ENCODE measurements around the gene PIGO. TPM values are rescaled to one million over a fixed set of nuclear protein-coding genes. Genes with fewer than 3 reads are reported as not detected.

Gene PIGO
- total RNA-seq, 5 donors from 2014 or later (not counting 1 experiment from before 2014, with no cell fraction given): 23.0 to 32.1 (median 29.9) TPM

DNA sequence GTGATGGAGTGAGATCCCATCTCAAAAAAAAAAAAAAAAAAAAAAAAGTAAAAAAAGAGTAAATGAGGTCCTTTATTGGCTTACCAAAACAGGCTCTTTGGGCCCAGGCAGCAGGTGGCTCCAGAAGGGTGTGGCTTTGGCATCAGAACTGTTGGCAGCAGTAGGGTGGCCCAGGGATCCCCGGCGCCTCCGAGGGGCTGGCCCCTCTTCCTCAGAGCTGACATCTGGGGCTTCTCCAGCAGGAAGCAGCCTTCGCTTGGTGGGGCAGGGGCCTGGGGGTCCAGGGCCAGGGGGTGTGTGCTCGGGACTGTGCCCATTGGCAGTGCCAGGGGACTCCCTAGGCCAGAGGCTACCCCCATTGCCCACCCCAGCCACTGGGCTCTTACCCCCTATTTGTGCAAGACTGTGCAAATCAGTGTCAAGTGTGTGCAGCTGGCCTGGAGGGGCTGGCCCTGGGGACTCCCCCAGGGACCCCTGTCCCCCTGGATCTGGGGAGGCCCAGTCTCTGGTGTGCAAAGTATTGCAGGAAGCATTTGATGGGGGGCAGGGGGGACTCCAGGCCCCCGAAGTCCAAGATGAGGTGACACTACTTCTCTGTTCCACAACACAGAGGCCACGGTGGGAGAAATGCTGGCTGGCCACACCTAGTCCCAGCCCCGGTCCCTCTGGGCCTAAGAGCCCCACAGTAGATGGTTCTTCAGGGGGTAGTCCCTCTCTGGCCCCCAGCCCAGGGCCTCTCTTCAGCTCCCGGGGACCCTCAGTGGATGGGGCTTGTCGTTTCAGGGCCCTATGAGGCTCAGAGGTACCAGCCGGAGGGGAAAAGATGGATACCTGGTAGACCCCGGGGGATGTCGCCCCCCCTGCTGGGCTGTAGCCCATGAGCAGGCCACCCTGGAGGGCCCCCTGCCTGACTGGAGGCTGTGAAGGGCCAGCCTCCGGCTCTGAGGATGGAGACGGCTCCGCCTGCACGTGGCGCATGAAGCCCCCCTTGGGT, 11.2 kb upstream of the PIGO start:
- Histone ChIP-seq H3K36me3 (ENCODE audit: control insufficient read depth in 2 of 2, extremely low read depth in 1 of 2, insufficient read depth in 1 of 2, low read length in 1 of 2) (peaks cover 5 to 35% of the 10 kb centered on the region in 2 donors), H3K9me3 (no peaks in the 10 kb centered on the region), H3K4me3 (ENCODE audit: control insufficient read depth in 1 of 2, extremely low read depth in 1 of 2, low read length in 1 of 2) (no peak overlapping the region), H3K27me3 (replicated peaks in 1 of 2; ENCODE audit: control insufficient read depth in 2 of 2, extremely low read depth in 1 of 2, insufficient read depth in 2 of 2, low read length in 1 of 2) (no peaks in the 10 kb centered on the region), H3K4me1 (ENCODE audit: control insufficient read depth in 1 of 2, extremely low read depth in 1 of 2, insufficient read depth in 2 of 2, low read length in 2 of 2) (peaks cover 14 to 35% of the 10 kb centered on the region in 2 experiments), H3K27ac (ENCODE audit: low read length) (no peak overlapping the region)
- CTCF ChIA-PET: interaction anchor here in 1 of 2 donors (1.4 kb wide), 1 partner anchor 56 kb away, joined by 3 read pairs; no protein-coding TSS in a partner anchor
- no peaks in the 10 kb centered on the region for H3K27me3 Mint-ChIP-seq
- peaks cover 34 to 39% (median 35%) of the 10 kb centered on the region in 3 donors for H3K4me1 Mint-ChIP-seq
- ATAC-seq (replicated peaks in 1 of 4): no peak
- no peak for DNase-seq
- H3K36me3 Mint-ChIP-seq: peaks cover 5% of the 10 kb centered on the region
- 89% methylated on average over 13 of the region's 18 CpGs for WGBS (ENCODE audit: insufficient coverage)
- POLR2A ChIA-PET: interaction anchor here in 1 of 2 donors (0.6 kb wide), 1 partner anchor 52 kb away, joined by 14 read pairs; no protein-coding TSS in a partner anchor
- H3K9me3 Mint-ChIP-seq: no peaks in the 10 kb centered on the region
- no peak overlapping the region for H3K27ac Mint-ChIP-seq
- no peak overlapping the region for H3K4me3 Mint-ChIP-seq

- peaks cover 34 to 39% (median 35%) of the 10 kb centered on the region in 3 donors for H3K4me1 Mint-ChIP-seq
- no peaks in the 10 kb centered on the region for H3K27me3 Mint-ChIP-seq
- H3K36me3 Mint-ChIP-seq: peaks cover 5% of the 10 kb centered on the region
- H3K36me3 ChIP-seq (ENCODE audit: control insufficient read depth in 2 of 2, extremely low read depth in 1 of 2, insufficient read depth in 1 of 2, low read length in 1 of 2): peaks cover 5 to 39% of the 10 kb centered on the region in 2 donors
- DNase-seq: no peak
- no peaks in the 10 kb centered on the region for H3K9me3 Mint-ChIP-seq
- no peaks in the 10 kb centered on the region for H3K27me3 ChIP-seq (replicated peaks in 1 of 2; ENCODE audit: control insufficient read depth in 2 of 2, extremely low read depth in 1 of 2, insufficient read depth in 2 of 2, low read length in 1 of 2)
- H3K9me3 ChIP-seq: no peaks in the 10 kb centered on the region
- ATAC-seq (replicated peaks in 1 of 4): no peak
- POLR2A ChIA-PET: no interaction called here
- H3K27ac ChIP-seq (ENCODE audit: low read length): no peak overlapping the region
- H3K4me3 ChIP-seq (ENCODE audit: control insufficient read depth in 1 of 2, extremely low read depth in 1 of 2, low read length in 1 of 2): no peak overlapping the region
- no peak overlapping the region for H3K27ac Mint-ChIP-seq
- peaks cover 17 to 37% of the 10 kb centered on the region in 2 experiments for H3K4me1 ChIP-seq (ENCODE audit: control insufficient read depth in 1 of 2, extremely low read depth in 1 of 2, insufficient read depth in 2 of 2, low read length in 2 of 2)
- CTCF ChIA-PET: no interaction called here
- WGBS (ENCODE audit: insufficient coverage): no CpG with 5 or more reads among the region's 7 CpGs
- H3K4me3 Mint-ChIP-seq: no peak overlapping the region
Measured at GRCh38 chr9:35106343-35106730, 9.9 kb upstream of the PIGO start.

DNA sequence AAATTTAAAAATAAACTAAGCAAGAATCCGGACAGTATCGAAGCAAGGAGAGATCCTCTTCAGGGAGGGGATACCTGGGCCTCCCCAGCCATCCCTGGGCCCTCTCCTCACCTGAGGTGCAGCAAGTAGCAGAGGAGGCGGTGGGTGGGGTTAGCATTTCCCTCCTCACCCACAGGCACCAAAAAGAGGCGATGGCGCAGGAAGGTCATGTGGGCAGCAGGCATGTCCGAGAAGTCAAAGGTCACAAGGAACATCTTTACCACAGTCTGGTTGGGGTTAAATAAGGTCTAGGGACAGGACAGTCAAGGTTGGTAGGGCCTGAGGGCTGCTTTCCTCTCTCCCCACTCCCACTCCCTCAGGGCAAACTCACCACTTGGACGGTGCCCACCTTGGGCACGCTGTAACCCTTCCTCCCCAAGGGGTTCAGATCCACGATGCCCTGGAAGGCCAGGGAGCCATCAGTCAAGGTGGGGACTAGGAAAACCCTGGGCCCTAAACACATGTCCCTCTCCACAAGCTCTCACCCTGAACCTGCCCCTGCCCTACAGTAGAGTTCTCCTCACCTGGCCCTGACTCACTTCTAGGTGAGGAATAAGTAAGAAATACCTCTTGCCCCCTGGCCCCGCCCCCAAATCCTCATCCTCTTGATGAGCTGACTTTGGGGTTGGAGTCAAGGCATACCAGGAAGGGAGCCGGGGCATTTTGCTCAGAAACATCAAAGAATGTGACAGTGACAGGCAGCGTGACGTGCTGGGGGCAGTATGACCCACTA, 9.4 kb upstream of the PIGO start:
- Mint-ChIP-seq H3K9me3 (no peaks in the 10 kb centered on the region), H3K4me1 (peaks cover 35 to 42% (median 36%) of the 10 kb centered on the region in 3 donors), H3K36me3 (peaks cover 10% of the 10 kb centered on the region), H3K4me3 (no peak overlapping the region), H3K27ac (no peak overlapping the region), H3K27me3 (no peaks in the 10 kb centered on the region)
- 90% methylated on average over 4 of the region's 13 CpGs for WGBS (ENCODE audit: insufficient coverage)
- Histone ChIP-seq H3K4me3 (ENCODE audit: control insufficient read depth in 1 of 2, extremely low read depth in 1 of 2, low read length in 1 of 2) (no peak overlapping the region), H3K27me3 (replicated peaks in 1 of 2; ENCODE audit: control insufficient read depth in 2 of 2, extremely low read depth in 1 of 2, insufficient read depth in 2 of 2, low read length in 1 of 2) (no peaks in the 10 kb centered on the region), H3K36me3 (ENCODE audit: control insufficient read depth in 2 of 2, extremely low read depth in 1 of 2, insufficient read depth in 1 of 2, low read length in 1 of 2) (peaks cover 6 to 45% of the 10 kb centered on the region in 2 donors), H3K27ac (ENCODE audit: low read length) (no peak overlapping the region), H3K9me3 (no peaks in the 10 kb centered on the region), H3K4me1 (ENCODE audit: control insufficient read depth in 1 of 2, extremely low read depth in 1 of 2, insufficient read depth in 2 of 2, low read length in 2 of 2) (peaks cover 14 to 35% of the 10 kb centered on the region in 2 experiments)
- ATAC-seq (replicated peaks in 1 of 4): no peak
- DNase-seq: no peak
- ChIA-PET POLR2A (no interaction called here), CTCF (no interaction called here)

DNA sequence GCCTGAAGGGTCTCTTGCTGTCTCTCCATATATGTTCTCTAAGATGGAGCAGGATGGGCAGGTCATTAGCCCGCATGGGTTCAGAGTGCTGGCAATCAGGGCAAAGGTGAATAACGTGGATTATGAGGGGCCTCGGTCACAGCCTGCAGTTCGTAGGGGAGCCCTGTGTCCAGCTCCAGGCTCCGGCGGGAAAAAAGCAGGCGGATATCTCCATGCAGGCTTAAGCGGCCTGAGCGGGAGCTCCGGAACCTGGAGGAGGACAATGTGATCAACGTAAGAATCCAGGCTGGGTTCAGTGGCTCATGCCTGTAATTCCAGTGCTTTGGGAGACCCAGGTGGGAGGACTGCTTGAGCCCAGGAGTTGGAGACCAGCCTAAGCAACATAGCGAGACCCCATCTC, 8.7 kb upstream of the PIGO start:
- Histone ChIP-seq H3K4me1 (ENCODE audit: control insufficient read depth in 1 of 2, extremely low read depth in 1 of 2, insufficient read depth in 2 of 2, low read length in 2 of 2) (peaks cover 12 to 28% of the 10 kb centered on the region in 2 experiments), H3K36me3 (ENCODE audit: control insufficient read depth in 2 of 2, extremely low read depth in 1 of 2, insufficient read depth in 1 of 2, low read length in 1 of 2) (peaks cover 9 to 52% of the 10 kb centered on the region in 2 donors), H3K27ac (ENCODE audit: low read length) (no peak overlapping the region), H3K9me3 (no peaks in the 10 kb centered on the region), H3K4me3 (ENCODE audit: control insufficient read depth in 1 of 2, extremely low read depth in 1 of 2, low read length in 1 of 2) (no peak overlapping the region), H3K27me3 (replicated peaks in 1 of 2; ENCODE audit: control insufficient read depth in 2 of 2, extremely low read depth in 1 of 2, insufficient read depth in 2 of 2, low read length in 1 of 2) (no peaks in the 10 kb centered on the region)
- DNase-seq (no peak), ATAC-seq (replicated peaks in 1 of 4) (no peak)
- ChIA-PET POLR2A (no interaction called here), CTCF (no interaction called here)
- 94% methylated on average over 11 of the region's 12 CpGs for WGBS (ENCODE audit: insufficient coverage)
- Mint-ChIP-seq H3K4me3 (no peak overlapping the region), H3K9me3 (no peaks in the 10 kb centered on the region), H3K4me1 (peaks cover 32 to 41% (median 38%) of the 10 kb centered on the region in 3 donors), H3K27me3 (no peaks in the 10 kb centered on the region), H3K27ac (peak overlapping the region in 1 of 2 donors; percentile 22), H3K36me3 (peaks cover 15% of the 10 kb centered on the region)

GRCh38 chr9:35104586-35104985, 8.2 kb upstream of the PIGO start:
- ChIA-PET CTCF (no interaction called here), POLR2A (no interaction called here)
- Mint-ChIP-seq H3K4me1 (peaks cover 28 to 38% (median 36%) of the 10 kb centered on the region in 3 donors), H3K27me3 (no peaks in the 10 kb centered on the region), H3K4me3 (no peak overlapping the region), H3K36me3 (peaks cover 20% of the 10 kb centered on the region), H3K9me3 (no peaks in the 10 kb centered on the region), H3K27ac (peak overlapping the region in 1 of 2 donors; percentile 22)
- Histone ChIP-seq H3K4me1 (ENCODE audit: control insufficient read depth in 1 of 2, extremely low read depth in 1 of 2, insufficient read depth in 2 of 2, low read length in 2 of 2) (peaks cover 12 to 27% of the 10 kb centered on the region in 2 experiments), H3K36me3 (ENCODE audit: control insufficient read depth in 2 of 2, extremely low read depth in 1 of 2, insufficient read depth in 1 of 2, low read length in 1 of 2) (peaks cover 9 to 57% of the 10 kb centered on the region in 2 donors), H3K27ac (ENCODE audit: low read length) (no peak overlapping the region), H3K4me3 (ENCODE audit: control insufficient read depth in 1 of 2, extremely low read depth in 1 of 2, low read length in 1 of 2) (no peak overlapping the region), H3K27me3 (replicated peaks in 1 of 2; ENCODE audit: control insufficient read depth in 2 of 2, extremely low read depth in 1 of 2, insufficient read depth in 2 of 2, low read length in 1 of 2) (no peaks in the 10 kb centered on the region), H3K9me3 (no peaks in the 10 kb centered on the region)
- no peak for DNase-seq
- no CpG with 5 or more reads among the region's 4 CpGs for WGBS (ENCODE audit: insufficient coverage)
- ATAC-seq (replicated peaks in 1 of 4): no peak

- Histone ChIP-seq H3K4me3 (ENCODE audit: control insufficient read depth in 1 of 2, extremely low read depth in 1 of 2, low read length in 1 of 2) (peak overlapping the region; percentile 91 to 95), H3K4me1 (ENCODE audit: control insufficient read depth in 1 of 2, extremely low read depth in 1 of 2, insufficient read depth in 2 of 2, low read length in 2 of 2) (peaks cover 12 to 27% of the 10 kb centered on the region in 2 experiments), H3K27me3 (replicated peaks in 1 of 2; ENCODE audit: control insufficient read depth in 2 of 2, extremely low read depth in 1 of 2, insufficient read depth in 2 of 2, low read length in 1 of 2) (no peaks in the 10 kb centered on the region), H3K27ac (ENCODE audit: low read length) (peak overlapping the region; percentile 71), H3K36me3 (ENCODE audit: control insufficient read depth in 2 of 2, extremely low read depth in 1 of 2, insufficient read depth in 1 of 2, low read length in 1 of 2) (peaks cover 9 to 60% of the 10 kb centered on the region in 2 donors), H3K9me3 (no peaks in the 10 kb centered on the region)
- peaks cover 28 to 38% (median 36%) of the 10 kb centered on the region in 3 donors for H3K4me1 Mint-ChIP-seq
- H3K27me3 Mint-ChIP-seq: no peaks in the 10 kb centered on the region
- no peaks in the 10 kb centered on the region for H3K9me3 Mint-ChIP-seq
- ChIA-PET POLR2A (interaction anchor here (0.9 to 1.5 kb wide), 4 partner anchors 9 to 67 kb away, joined by 3 to 5 read pairs (median 4); no protein-coding TSS in a partner anchor), CTCF (interaction anchor here in 1 of 2 donors (0.6 to 2.3 kb wide), 9 partner anchors 8 to 204 kb away, joined by 3 to 14 read pairs (median 6); partner anchors contain the start of genes ATOSB and FANCG)
- peak overlapping the region; percentile 89 to 98 for H3K27ac Mint-ChIP-seq
- H3K36me3 Mint-ChIP-seq: peaks cover 22% of the 10 kb centered on the region
- ATAC-seq (replicated peaks in 1 of 4): no peak
- peak overlapping the region; percentile 84 to 96 (median 89) for H3K4me3 Mint-ChIP-seq
- WGBS (ENCODE audit: insufficient coverage): 72% methylated on average over 5 of the region's 5 CpGs
- DNase-seq: no peak
Measured at GRCh38 chr9:35103660-35104191, 7.3 kb upstream of the PIGO start.
